A549 (cell line): ENCODE results near the gene ATP5ME.

Experiments used
- CEBPB ChIP-seq, 2 experiments: fragments of >200 bp in 1 of 2; sonication (Bioruptor Twin) in 1 of 2; formaldehyde crosslinking in 1 of 2; IDR thresholded peaks; 2 replicates each; pipeline ENCODE4 v1.6.1; 2012 to 2016
- CHD4 ChIP-seq: fragments of 200-600 bp; sonication (generic); IDR thresholded peaks from 2 replicates; pipeline ENCODE4 v1.6.1; 2016; ENCODE audit warnings: antibody characterized with exemption, mild to moderate bottlenecking, borderline replicate concordance
- EP300 ChIP-seq, 2 experiments: fragments of >200 bp; sonication (Bioruptor Twin); formaldehyde crosslinking; IDR thresholded peaks; 2 replicates in 1 of 2; 3 replicates in 1 of 2; pipeline ENCODE4 v1.6.1; 2016 to 2017
- HOXA7 ChIP-seq: fragments of 250-450 bp; sonication (Bioruptor Pico); IDR thresholded peaks from 2 replicates; pipeline ENCODE4 v1.5.0; 2020; ENCODE audit warnings: mild to moderate bottlenecking, moderate library complexity
- POLR2A ChIP-seq: IDR thresholded peaks from 2 replicates; pipeline ENCODE4 v1.6.1; 2012; ENCODE audit warnings: mild to moderate bottlenecking, low read length
- RFX5 ChIP-seq: fragments of 450-650 bp; IDR thresholded peaks from 2 replicates; pipeline ENCODE4 v1.7.1; 2014; ENCODE audit warnings: antibody characterized with exemption, mild to moderate bottlenecking, moderate library complexity
- SMC3 ChIP-seq: fragments of >200 bp; sonication (Bioruptor Twin); formaldehyde crosslinking; IDR thresholded peaks from 3 replicates; pipeline ENCODE4 v1.6.1; 2018; ENCODE audit warnings: inconsistent platforms
- TP53 ChIP-seq: fragments of 250-450 bp; sonication (Bioruptor Pico); IDR thresholded peaks from 2 replicates; pipeline ENCODE4 v1.5.0; 2021; ENCODE audit warnings: mild to moderate bottlenecking, moderate library complexity
- TF ChIP-seq, protein P1 (sequence below): fragments of >200 bp; sonication (Bioruptor Twin); formaldehyde crosslinking; IDR thresholded peaks from 3 replicates; pipeline ENCODE4 v1.5.1; 2016
- TF ChIP-seq, protein P2 (sequence below): IDR thresholded peaks from 2 replicates; pipeline ENCODE4 v1.6.1; 2012
- TF ChIP-seq, protein P3 (sequence below): IDR thresholded peaks from 2 replicates; pipeline ENCODE4 v1.6.1; 2012
- TF ChIP-seq, protein P4 (sequence below): fragments of 200-600 bp; sonication (generic); IDR thresholded peaks from 2 replicates; pipeline ENCODE4 v1.6.1; 2016; ENCODE audit warnings: antibody characterized with exemption, mild to moderate bottlenecking, moderate library complexity

- TF ChIP-seq POLR2A = no peak
- TF ChIP-seq, protein P1, sequence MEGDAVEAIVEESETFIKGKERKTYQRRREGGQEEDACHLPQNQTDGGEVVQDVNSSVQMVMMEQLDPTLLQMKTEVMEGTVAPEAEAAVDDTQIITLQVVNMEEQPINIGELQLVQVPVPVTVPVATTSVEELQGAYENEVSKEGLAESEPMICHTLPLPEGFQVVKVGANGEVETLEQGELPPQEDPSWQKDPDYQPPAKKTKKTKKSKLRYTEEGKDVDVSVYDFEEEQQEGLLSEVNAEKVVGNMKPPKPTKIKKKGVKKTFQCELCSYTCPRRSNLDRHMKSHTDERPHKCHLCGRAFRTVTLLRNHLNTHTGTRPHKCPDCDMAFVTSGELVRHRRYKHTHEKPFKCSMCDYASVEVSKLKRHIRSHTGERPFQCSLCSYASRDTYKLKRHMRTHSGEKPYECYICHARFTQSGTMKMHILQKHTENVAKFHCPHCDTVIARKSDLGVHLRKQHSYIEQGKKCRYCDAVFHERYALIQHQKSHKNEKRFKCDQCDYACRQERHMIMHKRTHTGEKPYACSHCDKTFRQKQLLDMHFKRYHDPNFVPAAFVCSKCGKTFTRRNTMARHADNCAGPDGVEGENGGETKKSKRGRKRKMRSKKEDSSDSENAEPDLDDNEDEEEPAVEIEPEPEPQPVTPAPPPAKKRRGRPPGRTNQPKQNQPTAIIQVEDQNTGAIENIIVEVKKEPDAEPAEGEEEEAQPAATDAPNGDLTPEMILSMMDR = no peak
- TF ChIP-seq EP300 (IDR thresholded peaks at IDR 0.05) = no peak
- TF ChIP-seq RFX5 = no peak
- TF ChIP-seq, protein P2, sequence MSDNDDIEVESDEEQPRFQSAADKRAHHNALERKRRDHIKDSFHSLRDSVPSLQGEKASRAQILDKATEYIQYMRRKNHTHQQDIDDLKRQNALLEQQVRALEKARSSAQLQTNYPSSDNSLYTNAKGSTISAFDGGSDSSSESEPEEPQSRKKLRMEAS = no peak
- TF ChIP-seq CEBPB (IDR thresholded peaks at IDR 0.05) = no peak
- no peak for TF ChIP-seq TP53
- no peak for TF ChIP-seq HOXA7
- TF ChIP-seq CHD4 = no peak
- TF ChIP-seq, protein P3, sequence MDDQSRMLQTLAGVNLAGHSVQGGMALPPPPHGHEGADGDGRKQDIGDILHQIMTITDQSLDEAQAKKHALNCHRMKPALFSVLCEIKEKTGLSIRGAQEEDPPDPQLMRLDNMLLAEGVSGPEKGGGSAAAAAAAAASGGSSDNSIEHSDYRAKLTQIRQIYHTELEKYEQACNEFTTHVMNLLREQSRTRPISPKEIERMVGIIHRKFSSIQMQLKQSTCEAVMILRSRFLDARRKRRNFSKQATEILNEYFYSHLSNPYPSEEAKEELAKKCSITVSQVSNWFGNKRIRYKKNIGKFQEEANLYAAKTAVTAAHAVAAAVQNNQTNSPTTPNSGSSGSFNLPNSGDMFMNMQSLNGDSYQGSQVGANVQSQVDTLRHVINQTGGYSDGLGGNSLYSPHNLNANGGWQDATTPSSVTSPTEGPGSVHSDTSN = no peak
- no peak for TF ChIP-seq SMC3
- TF ChIP-seq, protein P4, sequence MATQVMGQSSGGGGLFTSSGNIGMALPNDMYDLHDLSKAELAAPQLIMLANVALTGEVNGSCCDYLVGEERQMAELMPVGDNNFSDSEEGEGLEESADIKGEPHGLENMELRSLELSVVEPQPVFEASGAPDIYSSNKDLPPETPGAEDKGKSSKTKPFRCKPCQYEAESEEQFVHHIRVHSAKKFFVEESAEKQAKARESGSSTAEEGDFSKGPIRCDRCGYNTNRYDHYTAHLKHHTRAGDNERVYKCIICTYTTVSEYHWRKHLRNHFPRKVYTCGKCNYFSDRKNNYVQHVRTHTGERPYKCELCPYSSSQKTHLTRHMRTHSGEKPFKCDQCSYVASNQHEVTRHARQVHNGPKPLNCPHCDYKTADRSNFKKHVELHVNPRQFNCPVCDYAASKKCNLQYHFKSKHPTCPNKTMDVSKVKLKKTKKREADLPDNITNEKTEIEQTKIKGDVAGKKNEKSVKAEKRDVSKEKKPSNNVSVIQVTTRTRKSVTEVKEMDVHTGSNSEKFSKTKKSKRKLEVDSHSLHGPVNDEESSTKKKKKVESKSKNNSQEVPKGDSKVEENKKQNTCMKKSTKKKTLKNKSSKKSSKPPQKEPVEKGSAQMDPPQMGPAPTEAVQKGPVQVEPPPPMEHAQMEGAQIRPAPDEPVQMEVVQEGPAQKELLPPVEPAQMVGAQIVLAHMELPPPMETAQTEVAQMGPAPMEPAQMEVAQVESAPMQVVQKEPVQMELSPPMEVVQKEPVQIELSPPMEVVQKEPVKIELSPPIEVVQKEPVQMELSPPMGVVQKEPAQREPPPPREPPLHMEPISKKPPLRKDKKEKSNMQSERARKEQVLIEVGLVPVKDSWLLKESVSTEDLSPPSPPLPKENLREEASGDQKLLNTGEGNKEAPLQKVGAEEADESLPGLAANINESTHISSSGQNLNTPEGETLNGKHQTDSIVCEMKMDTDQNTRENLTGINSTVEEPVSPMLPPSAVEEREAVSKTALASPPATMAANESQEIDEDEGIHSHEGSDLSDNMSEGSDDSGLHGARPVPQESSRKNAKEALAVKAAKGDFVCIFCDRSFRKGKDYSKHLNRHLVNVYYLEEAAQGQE = no peak
These were observed 7.8 kb upstream of the ATP5ME start for GRCh38 chr4:681736-682451.
